A673 (cell line): ENCODE measurements around the gene TTLL10.

ENCODE experiments used
- CTCF ChIP-seq: fragments of 300-800, 200-600 bp; sonication (generic); conservative IDR thresholded peaks from 2 replicates; pipeline ENCODE4 v1.5.1; 2017; ENCODE audit warnings: low read depth, mild to moderate bottlenecking, antibody characterized with exemption, low read length, moderate library complexity, mixed read lengths
- EZH2 ChIP-seq: fragments of 200-600 bp; sonication (generic); IDR thresholded peaks from 2 replicates; pipeline ENCODE4 v1.6.1; 2017; ENCODE audit warnings: borderline replicate concordance, low read depth, mild to moderate bottlenecking, mixed read lengths, antibody characterized with exemption, low read length; ENCODE audit not compliant: poor library complexity, severe bottlenecking

- no peak for TF ChIP-seq CTCF
- TF ChIP-seq EZH2: no peak
These were observed 4.9 kb upstream of the TTLL10 start for GRCh38 chr1:1168451-1169411.
